Activated naive CD8-positive, alpha-beta T cell treated with anti-CD3 and anti-CD28 coated beads, Interleukin-2, amount 10 ng/mL, durations not matched to agents 7 days and 5 days (primary cell): ENCODE results near the gene SST. TPM values are rescaled to one million over a fixed set of nuclear protein-coding genes. Genes with fewer than 3 reads are reported as not detected.

Source experiments
- ATAC-seq: fragments of 150-1000 bp; cut with Tn5 transposase; one replicate; pipeline ENCODE4 v1.10.0; 2021; ENCODE audit warnings: low read depth, moderate library complexity
- POLR2A ChIA-PET: fragments of 350-600 bp; sonication (Branson Sonifier 250); formaldehyde crosslinking; loops from one replicate; lab custom pipeline; 2021; ENCODE audit warnings: antibody characterized with exemption; lab: Charles Lee
- DNase-seq: peaks from one replicate; pipeline ENCODE4 v3.0.0; 2021
- H3K27ac Mint-ChIP-seq: one replicate; pipeline ENCODE4 v1.8.0; 2022; ENCODE audit warnings: mild to moderate bottlenecking, mixed read lengths
- H3K27me3 Mint-ChIP-seq: one replicate; pipeline ENCODE4 v1.8.0; 2022; ENCODE audit warnings: mild to moderate bottlenecking, moderate library complexity, mixed read lengths
- H3K36me3 Mint-ChIP-seq: one replicate; pipeline ENCODE4 v1.8.0; 2021; ENCODE audit warnings: mild to moderate bottlenecking, mixed read lengths
- H3K4me1 Mint-ChIP-seq: one replicate; pipeline ENCODE4 v1.8.0; 2021; ENCODE audit warnings: mixed read lengths
- H3K4me3 Mint-ChIP-seq: one replicate; pipeline ENCODE4 v1.8.0; 2022; ENCODE audit warnings: mild to moderate bottlenecking, moderate library complexity, mixed read lengths
- H3K9me3 Mint-ChIP-seq: one replicate; pipeline ENCODE4 v1.8.0; 2021; ENCODE audit warnings: mixed read lengths
- total RNA-seq, 2 experiments: library from RNA; stranded (reverse); gene quantifications; one replicate each; pipeline ENCODE4 v1.2.3, GENCODE V29; 2021

Gene SST
- total RNA-seq = not detected

GRCh38 chr3:187669675-187670504, at the start of gene SST:
TSS of gene SST (minus strand) at chr3:187670394. CDS start at chr3:187670291, 103 bp downstream.
- no peaks in the 10 kb centered on the region for H3K36me3 Mint-ChIP-seq
- no peak within 1 kb of the TSS for H3K27ac Mint-ChIP-seq
- no peak within 1 kb of the TSS for H3K4me3 Mint-ChIP-seq
- POLR2A ChIA-PET = no interaction called here
- H3K9me3 Mint-ChIP-seq = no peaks in the 10 kb centered on the region
- peak; percentile 46 for DNase-seq
- ATAC-seq = peak; percentile 52
- H3K4me1 Mint-ChIP-seq = no peaks in the 10 kb centered on the region
- peaks cover 51% of the 10 kb centered on the region for H3K27me3 Mint-ChIP-seq

- ATAC-seq (no peak), DNase-seq (no peak)
- peaks cover 10% of the 10 kb centered on the region for H3K36me3 Mint-ChIP-seq
- no peak overlapping the region for H3K4me3 Mint-ChIP-seq
- no peak overlapping the region for H3K27ac Mint-ChIP-seq
- POLR2A ChIA-PET = no interaction called here
- no peaks in the 10 kb centered on the region for H3K4me1 Mint-ChIP-seq
- no peaks in the 10 kb centered on the region for H3K9me3 Mint-ChIP-seq
- no peaks in the 10 kb centered on the region for H3K27me3 Mint-ChIP-seq
Observed at GRCh38 chr3:187719628-187720336, 49.6 kb upstream of the SST start.

- POLR2A ChIA-PET = no interaction called here
- Mint-ChIP-seq H3K36me3 (peaks cover 5% of the 10 kb centered on the region), H3K27me3 (peaks cover 3% of the 10 kb centered on the region), H3K27ac (no peak overlapping the region), H3K4me1 (peaks cover 8% of the 10 kb centered on the region), H3K4me3 (no peak overlapping the region), H3K9me3 (no peaks in the 10 kb centered on the region)
- DNase-seq (no peak), ATAC-seq (no peak)
Observed at GRCh38 chr3:187718802-187719201, 48.6 kb upstream of the SST start.

GRCh38 chr3:187717572-187717971, 47.4 kb upstream of the SST start:
- H3K4me1 Mint-ChIP-seq = peaks cover 9% of the 10 kb centered on the region
- DNase-seq (no peak), ATAC-seq (no peak)
- peaks cover 2% of the 10 kb centered on the region for H3K36me3 Mint-ChIP-seq
- no peak overlapping the region for H3K27ac Mint-ChIP-seq
- peaks cover 3% of the 10 kb centered on the region for H3K27me3 Mint-ChIP-seq
- no peaks in the 10 kb centered on the region for H3K9me3 Mint-ChIP-seq
- no peak overlapping the region for H3K4me3 Mint-ChIP-seq
- POLR2A ChIA-PET = no interaction called here

GRCh38 chr3:187714404-187714979, 44.3 kb upstream of the SST start:
- no peaks in the 10 kb centered on the region for H3K9me3 Mint-ChIP-seq
- POLR2A ChIA-PET = no interaction called here
- peaks cover 9% of the 10 kb centered on the region for H3K4me1 Mint-ChIP-seq
- H3K36me3 Mint-ChIP-seq = no peaks in the 10 kb centered on the region
- no peak overlapping the region for H3K4me3 Mint-ChIP-seq
- no peak overlapping the region for H3K27ac Mint-ChIP-seq
- H3K27me3 Mint-ChIP-seq = peaks cover 6% of the 10 kb centered on the region
- DNase-seq (peak; percentile 52), ATAC-seq (peak; percentile 78)

GRCh38 chr3:187713504-187713903, 43.3 kb upstream of the SST start:
- ATAC-seq (peak; percentile 82), DNase-seq (no peak)
- peaks cover 9% of the 10 kb centered on the region for H3K4me1 Mint-ChIP-seq
- H3K4me3 Mint-ChIP-seq = peak overlapping the region; percentile 11
- peaks cover 6% of the 10 kb centered on the region for H3K27me3 Mint-ChIP-seq
- H3K9me3 Mint-ChIP-seq = no peaks in the 10 kb centered on the region
- peak overlapping the region; percentile 47 for H3K27ac Mint-ChIP-seq
- POLR2A ChIA-PET = no interaction called here
- no peaks in the 10 kb centered on the region for H3K36me3 Mint-ChIP-seq

- Mint-ChIP-seq H3K36me3 (no peaks in the 10 kb centered on the region), H3K4me3 (no peak overlapping the region), H3K27ac (no peak overlapping the region), H3K27me3 (peaks cover 3% of the 10 kb centered on the region), H3K4me1 (peaks cover 3% of the 10 kb centered on the region), H3K9me3 (no peaks in the 10 kb centered on the region)
- DNase-seq = no peak
- POLR2A ChIA-PET = no interaction called here
- ATAC-seq = no peak
Observed at GRCh38 chr3:187709155-187709554, 39.0 kb upstream of the SST start.

- peaks cover 3% of the 10 kb centered on the region for H3K27me3 Mint-ChIP-seq
- no peak overlapping the region for H3K27ac Mint-ChIP-seq
- H3K9me3 Mint-ChIP-seq = no peaks in the 10 kb centered on the region
- DNase-seq (no peak), ATAC-seq (no peak)
- H3K4me1 Mint-ChIP-seq = no peaks in the 10 kb centered on the region
- POLR2A ChIA-PET = no interaction called here
- no peaks in the 10 kb centered on the region for H3K36me3 Mint-ChIP-seq
- no peak overlapping the region for H3K4me3 Mint-ChIP-seq
Observed at GRCh38 chr3:187708696-187709095, 38.5 kb upstream of the SST start.

GRCh38 chr3:187706971-187707370, 36.8 kb upstream of the SST start:
- DNase-seq (no peak), ATAC-seq (no peak)
- H3K27ac Mint-ChIP-seq = no peak overlapping the region
- no peaks in the 10 kb centered on the region for H3K9me3 Mint-ChIP-seq
- POLR2A ChIA-PET = no interaction called here
- H3K27me3 Mint-ChIP-seq = peaks cover 3% of the 10 kb centered on the region
- no peaks in the 10 kb centered on the region for H3K4me1 Mint-ChIP-seq
- no peaks in the 10 kb centered on the region for H3K36me3 Mint-ChIP-seq
- H3K4me3 Mint-ChIP-seq = no peak overlapping the region

- no peaks in the 10 kb centered on the region for H3K36me3 Mint-ChIP-seq
- H3K4me3 Mint-ChIP-seq = no peak overlapping the region
- no peak overlapping the region for H3K27ac Mint-ChIP-seq
- H3K9me3 Mint-ChIP-seq = no peaks in the 10 kb centered on the region
- H3K27me3 Mint-ChIP-seq = peaks cover 2% of the 10 kb centered on the region
- POLR2A ChIA-PET = no interaction called here
- H3K4me1 Mint-ChIP-seq = no peaks in the 10 kb centered on the region
- DNase-seq (no peak), ATAC-seq (no peak)
Observed at GRCh38 chr3:187705164-187705563, 35.0 kb upstream of the SST start.

GRCh38 chr3:187702507-187703033, 32.4 kb upstream of the SST start, which contains the start of gene RTP2:
TSS of gene RTP2 (minus strand) at chr3:187702557. CDS start at chr3:187702128, 429 bp downstream.
- Mint-ChIP-seq H3K9me3 (no peaks in the 10 kb centered on the region), H3K27ac (no peak within 1 kb of the TSS), H3K27me3 (peaks cover 2% of the 10 kb centered on the region), H3K4me1 (no peaks in the 10 kb centered on the region), H3K4me3 (no peak within 1 kb of the TSS), H3K36me3 (no peaks in the 10 kb centered on the region)
- no peak for DNase-seq
- ATAC-seq = no peak
- POLR2A ChIA-PET = no interaction called here

GRCh38 chr3:187700249-187700648, 30.1 kb upstream of the SST start:
- DNase-seq = no peak
- Mint-ChIP-seq H3K27ac (no peak overlapping the region), H3K27me3 (peaks cover 8% of the 10 kb centered on the region), H3K4me3 (no peak overlapping the region), H3K4me1 (no peaks in the 10 kb centered on the region), H3K36me3 (no peaks in the 10 kb centered on the region), H3K9me3 (no peaks in the 10 kb centered on the region)
- POLR2A ChIA-PET = no interaction called here
- ATAC-seq = no peak

- POLR2A ChIA-PET = no interaction called here
- Mint-ChIP-seq H3K4me1 (no peaks in the 10 kb centered on the region), H3K9me3 (no peaks in the 10 kb centered on the region), H3K27ac (no peak overlapping the region), H3K27me3 (peaks cover 15% of the 10 kb centered on the region), H3K36me3 (no peaks in the 10 kb centered on the region), H3K4me3 (no peak overlapping the region)
- ATAC-seq = no peak
- no peak for DNase-seq
Observed at GRCh38 chr3:187698499-187699399, 28.6 kb upstream of the SST start.
